ENCODE data around the gene MAFG.

MAFG gene

DNA sequence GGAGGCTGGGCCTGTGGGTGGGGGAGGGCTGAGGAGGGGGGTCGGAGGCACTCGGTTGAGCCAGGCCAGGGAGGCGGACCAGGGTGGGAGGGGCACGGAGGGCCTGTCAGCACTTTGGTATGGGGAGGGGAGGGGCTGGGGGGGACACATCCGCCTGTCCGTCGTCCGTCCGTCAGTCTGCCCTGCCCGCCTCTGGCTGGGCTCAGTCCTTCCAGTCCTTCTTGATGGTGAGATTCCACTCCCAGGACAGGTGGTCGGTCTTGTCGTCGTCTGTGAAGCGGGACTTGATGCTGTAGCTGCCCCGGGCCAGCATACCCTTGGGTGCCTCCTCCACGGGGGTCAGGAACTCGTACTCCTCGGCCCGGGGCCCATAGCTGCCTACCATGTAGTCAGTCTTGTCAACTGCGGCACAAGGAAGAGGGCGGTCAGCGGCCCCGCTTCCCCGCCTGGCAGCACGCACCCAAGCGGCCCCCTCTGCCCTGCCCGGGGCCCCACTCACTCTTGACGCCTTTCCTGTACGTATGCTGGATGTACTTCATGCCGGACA, 58.8 kb downstream of the MAFG start:
- DNase-seq (ENCODE audit: low read depth), result peak; percentile 96

Measured in EH (cell line).